Umbilical cord (tissue), 2 donors: ENCODE results near the gene TSHZ2. TPM values are rescaled to one million over a fixed set of nuclear protein-coding genes. Genes with fewer than 3 reads are reported as not detected.
A peak's percentile ranks its signal among the peaks of the same experiment; 100 is the strongest.
"Not testable (repeated sequence)": the region's sequence is repeated elsewhere in the genome, so short reads cannot be mapped to it uniquely, and the experiment has no call there.

Experiments
- DNase-seq: peaks from one replicate; pipeline ENCODE4 v3.0.0-alpha.2; 2015; ENCODE audit warnings: low spot score
- total RNA-seq: library from RNA; depleted of rRNA; stranded (reverse); fragments of >200 nt; gene quantifications from one replicate; pipeline ENCODE4 v1.2.3, GENCODE V29; 2014; ENCODE audit warnings: low replicate concordance; ENCODE audit not compliant: insufficient read depth

The TSHZ2 gene
- total RNA-seq, 1 donor from 2014 or later: 4.3 TPM

DNA sequence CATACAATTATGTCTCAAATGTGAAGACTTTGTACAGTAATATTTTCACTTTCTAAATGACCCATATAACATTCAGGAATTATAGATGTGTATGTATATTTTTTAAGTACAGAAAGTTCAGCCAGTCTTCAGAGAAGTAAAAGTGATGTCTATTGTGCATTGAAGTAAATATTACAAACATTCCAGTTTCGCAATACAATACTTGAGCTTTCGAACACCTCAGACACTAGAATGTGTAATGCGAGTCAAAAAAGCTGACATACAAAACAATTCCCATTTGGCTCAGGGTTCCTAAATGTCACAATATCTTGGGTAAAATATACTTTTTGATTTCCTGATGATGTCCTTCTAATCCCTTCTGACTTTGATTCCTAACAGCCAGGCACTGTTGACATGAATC is 520.1 kb downstream of the TSHZ2 start:
- DNase-seq: no peak

DNA sequence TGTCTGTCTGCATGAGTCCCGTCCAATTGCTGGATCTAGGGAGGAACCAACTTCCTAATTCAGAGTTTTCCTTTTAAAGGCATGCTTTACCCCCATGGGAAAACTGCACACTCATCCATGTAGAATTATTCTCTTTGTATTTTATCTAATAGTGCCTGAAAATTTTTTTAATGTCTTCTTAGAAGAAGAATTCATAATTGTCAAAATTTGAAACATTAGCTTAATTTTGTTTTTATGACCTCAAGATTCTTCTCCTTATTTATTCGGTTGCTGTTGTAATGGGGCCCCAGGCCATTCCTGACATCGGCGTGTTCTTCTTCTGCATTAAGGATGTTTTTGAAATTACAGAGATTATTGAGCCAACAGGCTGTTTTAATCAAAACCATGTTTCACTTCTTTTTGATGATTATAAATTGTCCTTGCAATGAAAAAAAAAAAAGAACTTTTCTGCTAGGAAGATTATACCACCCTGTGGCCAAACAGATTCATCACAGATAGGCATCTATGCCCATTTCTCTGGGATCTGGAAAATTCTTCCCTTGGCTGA is 521.2 kb downstream of the TSHZ2 start:
- DNase-seq: peak; percentile 63

DNA sequence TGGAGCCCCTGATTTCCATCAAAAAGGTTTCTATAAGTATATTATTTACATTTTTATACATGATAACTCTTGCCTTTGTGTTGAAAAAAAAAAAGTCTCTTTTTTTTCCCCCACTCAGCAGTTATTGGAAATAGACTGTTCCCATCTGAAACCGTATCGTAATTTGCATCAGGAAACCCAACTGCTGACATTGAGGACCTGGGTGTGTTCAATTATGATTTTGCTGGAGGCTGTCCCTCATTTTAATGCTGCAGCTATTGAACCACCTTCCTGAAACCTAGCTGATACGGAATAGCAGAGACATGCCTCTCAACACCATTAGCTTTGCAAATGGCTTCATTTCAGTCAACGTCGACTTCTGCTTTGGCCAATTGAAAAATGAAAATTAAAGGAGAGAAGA is 522.6 kb downstream of the TSHZ2 start:
- DNase-seq: no peak

DNA sequence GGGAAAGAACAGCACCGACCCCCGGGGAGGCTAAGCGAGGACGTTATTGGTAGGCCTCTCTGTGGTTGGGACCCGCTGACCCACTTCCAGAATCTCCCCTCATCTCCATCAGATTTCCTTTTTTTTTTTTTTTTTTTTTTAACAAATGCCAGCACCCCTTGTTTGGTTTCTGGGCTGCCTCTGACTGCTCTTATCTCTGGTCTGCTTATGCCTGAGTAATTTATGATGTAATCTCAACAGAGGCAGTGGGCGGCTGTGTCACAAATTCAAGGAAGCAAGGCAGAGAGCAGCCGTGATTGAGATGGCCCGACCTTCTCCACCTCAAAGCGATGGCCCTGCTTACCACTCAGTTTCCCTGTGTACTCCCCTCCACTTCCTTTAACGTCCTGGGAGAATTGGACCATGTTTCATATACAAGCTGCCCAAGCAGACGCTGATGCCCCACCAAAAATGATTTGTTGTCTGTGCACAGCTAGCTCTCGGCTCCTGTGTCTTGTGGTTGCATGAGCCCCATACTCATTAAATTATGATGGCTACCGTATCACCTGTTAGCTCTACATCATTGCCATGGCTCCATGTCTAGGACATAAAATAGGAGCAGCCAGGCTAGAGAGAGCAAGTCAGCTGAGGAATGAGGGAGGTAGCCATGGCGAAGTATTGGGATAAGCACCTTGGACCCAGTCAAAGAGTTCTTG is 523.4 kb downstream of the TSHZ2 start:
- peak; percentile 73 for DNase-seq

DNA sequence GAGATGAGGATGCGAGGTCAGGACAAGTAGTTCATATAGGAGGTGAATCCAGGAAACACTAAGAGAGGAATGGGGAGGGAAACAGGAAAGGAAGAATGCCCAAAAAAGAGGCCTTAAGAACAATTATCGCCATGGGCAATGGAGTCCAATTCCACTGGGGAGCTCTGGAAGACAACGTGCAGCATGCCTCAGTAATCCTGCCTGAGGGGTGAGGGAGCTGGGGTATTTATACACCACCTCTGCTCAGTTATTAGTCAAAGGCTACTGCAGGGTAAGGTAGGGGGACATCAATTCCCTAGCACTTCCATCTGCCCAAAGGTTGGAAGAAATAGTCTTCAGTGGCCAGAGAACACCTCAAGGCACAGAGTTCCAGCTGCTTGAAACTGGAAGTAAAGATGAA is 525.1 kb downstream of the TSHZ2 start:
- DNase-seq: no peak

DNA sequence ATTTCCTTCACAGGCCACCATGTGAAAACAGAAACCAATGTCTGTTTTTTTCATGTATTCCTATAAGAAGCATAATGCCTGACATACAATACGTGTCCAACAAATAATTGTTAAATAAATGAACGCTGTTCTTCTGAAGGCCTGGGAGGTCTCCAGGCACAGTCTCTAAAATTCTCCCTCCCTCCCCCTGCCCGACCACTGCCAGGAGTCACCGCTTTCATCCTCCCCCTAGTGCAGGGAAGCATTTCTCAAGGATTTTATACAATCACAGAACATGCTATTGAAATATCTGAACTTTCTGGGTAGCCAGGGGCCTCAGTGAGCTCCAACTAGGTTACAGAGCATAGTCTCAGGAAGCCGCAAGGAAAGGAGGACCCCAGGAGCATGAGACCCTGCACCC is 526.2 kb downstream of the TSHZ2 start:
- DNase-seq: no peak

DNA sequence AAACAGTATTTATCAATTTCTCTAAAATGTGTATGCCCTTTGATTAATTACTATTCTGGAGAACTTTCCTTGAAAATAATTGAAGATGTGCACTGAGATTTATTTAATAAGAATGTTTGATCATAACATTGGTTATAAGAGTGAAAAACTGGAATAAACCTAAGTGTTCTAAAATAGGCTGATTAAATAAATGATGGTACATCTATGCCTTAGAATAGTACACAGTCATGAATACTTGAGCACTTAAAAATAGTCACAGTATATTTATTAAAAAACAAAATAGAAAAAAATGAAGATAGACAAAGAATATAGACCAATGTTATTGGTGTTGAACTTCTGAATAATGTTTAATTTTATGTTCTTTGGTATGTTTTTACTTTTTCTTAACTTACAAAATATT is 528.5 kb downstream of the TSHZ2 start:
- DNase-seq: no peak

DNA sequence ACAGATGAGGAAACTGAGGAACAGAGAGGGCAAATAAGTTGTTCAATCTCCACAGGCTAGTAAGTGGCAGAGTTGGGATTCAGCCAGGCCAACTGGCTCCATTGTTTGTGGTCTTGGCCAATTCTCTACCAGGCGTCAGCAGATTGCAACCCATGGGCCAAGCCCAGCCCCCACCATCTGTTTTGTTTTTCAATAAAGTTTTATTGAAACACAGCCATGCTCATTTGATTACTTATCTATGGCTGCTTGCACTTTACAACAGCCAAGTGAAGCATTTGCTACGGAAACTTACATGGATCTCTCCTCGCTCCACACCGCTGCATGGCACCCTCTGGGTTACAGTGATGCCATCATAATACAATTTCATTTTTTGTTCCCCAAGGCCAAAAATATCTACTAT is 530.7 kb downstream of the TSHZ2 start:
- no peak for DNase-seq

DNA sequence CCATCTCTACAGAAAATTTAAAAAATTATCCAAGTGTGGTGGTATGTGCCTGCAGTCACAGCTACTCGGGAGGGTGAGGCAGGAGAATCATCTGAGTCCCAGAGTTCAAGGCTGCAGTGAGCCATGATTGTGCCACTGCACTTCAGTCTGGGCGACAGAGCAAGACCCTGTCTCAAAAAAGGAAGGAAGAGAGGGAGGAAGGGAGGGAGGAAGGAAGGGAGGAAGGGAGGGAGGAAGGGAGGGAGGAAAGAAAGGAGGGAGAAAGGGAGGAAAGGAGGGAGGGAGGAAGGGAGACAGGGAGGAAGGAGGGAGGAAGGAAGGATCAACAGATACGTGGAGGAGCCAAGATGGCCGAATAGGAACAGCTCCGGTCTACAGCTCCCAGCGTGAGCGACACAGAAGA is 531.4 kb downstream of the TSHZ2 start:
- no peak for DNase-seq

DNA sequence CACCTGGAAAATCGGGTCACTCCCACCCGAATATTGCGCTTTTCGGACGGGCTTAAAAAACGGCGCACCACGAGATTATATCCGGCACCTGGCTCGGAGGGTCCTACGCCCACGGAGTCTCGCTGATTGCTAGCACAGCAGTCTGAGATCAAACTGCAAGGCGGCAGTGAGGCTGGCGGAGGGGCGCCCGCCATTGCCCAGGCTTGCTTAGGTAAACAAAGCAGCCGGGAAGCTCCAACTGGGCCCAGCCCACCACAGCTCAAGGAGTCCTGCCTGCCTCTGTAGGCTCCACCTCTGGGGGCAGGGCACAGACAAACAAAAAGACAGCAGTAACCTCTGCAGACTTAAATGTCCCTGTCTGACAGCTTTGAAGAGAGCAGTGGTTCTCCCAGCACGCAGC is 531.9 kb downstream of the TSHZ2 start:
- DNase-seq: not testable (repeated sequence)

DNA sequence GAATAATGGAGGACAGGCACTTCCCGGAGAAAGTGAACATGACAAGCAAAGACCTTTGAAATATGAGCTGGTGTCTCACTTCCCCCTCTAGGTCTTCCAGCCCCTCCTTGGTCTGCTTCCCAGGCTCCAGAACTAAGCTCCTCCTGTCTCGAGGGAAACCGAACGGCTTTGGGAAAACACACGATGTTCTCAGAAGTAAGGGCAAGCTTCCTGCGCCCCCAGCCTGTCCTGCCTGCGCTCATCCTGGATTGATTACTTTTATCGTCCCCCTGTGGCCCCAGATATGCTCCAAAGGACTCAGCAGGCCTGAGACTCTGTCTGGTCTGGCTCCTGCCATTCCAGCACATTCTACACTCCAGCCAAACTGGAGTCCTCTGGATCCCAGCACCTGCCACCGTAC is 538.1 kb downstream of the TSHZ2 start:
- no peak for DNase-seq

DNA sequence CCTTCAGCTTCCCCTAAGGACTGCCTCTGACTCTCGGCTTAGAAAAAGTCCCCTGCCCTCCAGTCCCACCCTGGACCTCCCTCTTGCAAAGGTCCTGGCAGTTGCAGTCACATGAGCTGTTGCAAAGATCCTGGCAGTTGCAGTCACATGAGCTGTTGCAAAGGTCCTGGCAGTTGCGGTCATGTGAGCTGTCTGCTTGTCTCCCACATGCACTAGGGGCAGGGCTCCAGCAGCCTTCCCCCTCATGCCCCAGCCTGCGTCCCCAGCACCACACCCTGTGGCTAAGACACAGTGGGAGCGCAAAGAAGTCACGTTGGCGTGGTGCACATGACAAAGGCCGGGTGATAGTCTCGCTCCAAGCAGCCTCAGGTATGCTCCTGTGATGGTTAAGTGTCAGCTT is 538.5 kb downstream of the TSHZ2 start:
- no peak for DNase-seq

DNA sequence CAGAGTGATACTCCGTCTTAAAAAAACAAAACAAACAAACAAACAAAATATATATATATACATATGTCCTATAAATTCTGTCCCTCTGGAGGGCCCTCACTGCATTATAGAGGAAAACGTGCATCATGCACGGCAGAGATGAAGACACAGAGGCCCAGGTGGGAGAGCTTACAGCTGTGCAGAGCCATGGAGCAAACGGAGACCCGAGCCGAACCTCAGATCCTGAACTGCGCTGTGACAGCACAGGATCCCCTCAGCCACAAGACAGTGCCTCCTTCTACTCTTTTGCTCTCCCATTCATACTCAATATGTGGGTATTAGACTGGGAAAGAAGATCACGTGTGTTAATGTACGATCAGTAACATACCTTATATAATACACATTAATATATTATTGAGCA is 539.9 kb downstream of the TSHZ2 start:
- no peak for DNase-seq

DNA sequence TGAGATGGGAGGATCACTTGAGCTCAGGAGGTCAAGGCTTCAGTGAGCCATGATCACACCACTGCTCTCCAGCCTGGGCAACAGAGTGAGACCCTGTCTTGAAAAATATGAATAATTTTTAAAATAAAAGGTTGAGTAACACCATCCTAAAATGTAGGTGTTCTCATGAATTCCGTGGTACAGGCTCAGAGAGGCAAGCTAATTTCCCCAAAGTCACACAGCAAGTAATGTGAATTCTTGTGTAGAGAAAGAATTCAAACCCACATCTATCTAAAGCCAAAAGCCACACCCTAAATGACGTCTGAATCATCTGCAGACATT is 541.0 kb downstream of the TSHZ2 start:
- no peak for DNase-seq

DNA sequence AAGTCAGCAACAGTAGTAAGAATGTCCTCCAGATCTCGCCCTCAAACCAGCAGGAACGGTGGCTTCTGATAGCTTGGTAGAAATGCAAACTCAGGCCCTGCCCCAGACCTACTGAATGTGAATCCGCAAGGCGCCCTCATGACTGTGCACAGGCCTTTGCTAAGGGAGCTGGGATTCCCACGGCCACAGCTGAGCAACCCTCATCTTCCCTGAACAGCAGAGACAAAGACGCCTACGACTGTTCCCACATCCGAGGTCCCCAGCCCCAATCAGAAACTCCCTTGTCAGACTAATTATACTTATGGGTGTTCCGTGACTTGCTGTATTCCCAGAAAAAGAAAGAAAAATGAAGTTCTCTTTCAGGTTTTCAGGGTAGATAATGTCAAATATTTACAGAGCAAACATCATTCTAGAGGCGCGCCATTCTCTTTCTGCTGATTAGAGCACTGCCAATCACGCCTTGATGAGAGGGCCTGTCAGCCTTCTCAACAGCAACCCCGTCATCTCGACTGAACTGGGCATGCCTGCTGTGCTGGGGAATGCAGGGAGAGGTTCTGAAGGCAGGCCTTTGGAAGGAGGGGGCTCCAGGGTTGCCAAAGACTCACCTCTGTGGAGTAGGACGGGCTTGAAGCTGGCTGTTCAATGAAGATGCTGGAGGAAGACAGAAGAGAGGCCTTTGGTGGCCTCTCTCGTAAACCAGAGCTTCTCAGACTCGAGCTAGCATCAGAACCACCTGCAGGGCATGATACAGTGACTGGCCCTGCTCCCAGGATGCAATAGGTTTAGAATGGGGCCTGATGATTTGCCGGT is 541.5 kb downstream of the TSHZ2 start:
- no peak for DNase-seq

DNA sequence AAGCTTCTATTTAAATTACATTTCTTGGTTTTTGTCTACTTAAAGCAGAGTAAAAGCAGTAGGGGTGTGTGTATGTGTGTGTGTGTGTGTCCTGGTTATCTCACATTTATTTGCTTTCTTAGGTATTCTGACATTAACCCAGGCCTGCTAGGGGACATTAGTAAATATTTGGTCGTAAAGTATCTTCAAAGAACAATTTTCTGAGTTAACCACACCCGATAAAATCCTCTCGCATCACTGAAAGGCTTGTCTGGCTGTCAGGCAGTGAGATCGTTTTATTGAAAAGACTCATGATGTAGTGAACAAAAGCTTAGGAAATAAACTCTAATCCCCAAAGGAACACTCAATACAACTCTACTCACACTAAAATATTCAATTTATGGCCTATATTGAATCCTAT is 543.6 kb downstream of the TSHZ2 start:
- DNase-seq: peak; percentile 69

DNA sequence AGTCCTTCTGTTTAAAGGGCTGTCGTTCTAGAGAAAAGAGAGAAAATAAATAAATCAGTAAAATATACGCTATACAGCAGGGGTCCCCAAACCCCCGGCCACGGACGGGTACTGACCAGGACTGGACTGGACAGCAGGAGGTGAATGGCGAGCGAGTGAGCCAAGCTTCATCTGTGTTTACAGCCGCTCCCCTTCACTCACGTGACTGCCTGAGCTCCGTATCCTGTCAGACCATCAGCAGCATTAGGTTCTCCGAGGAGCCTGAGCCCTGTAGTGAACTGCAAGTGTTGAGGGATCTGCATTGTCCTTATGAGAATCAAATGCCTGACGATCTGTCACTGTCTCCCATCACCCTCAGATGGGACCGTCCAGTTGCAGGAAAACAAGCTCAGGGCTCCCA is 545.0 kb downstream of the TSHZ2 start:
- DNase-seq: no peak

DNA sequence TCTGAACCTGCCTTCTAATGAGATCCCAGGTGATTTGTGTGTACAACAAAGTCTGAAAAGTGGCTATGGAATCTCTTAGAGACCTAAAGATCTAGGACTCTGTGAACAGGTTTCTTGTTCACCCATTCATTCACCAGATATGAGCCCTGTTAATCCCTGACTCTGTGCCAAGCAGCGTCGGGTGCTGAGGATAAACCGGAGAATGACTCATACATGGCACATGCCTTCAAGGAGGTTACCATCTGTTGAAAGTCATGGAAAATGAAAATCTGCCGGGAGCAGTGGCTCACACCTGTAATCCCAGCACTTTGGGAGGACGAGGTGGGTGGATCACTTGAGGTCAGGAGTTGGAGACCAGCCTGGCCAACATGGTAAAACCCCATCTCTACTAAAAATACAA is 549.3 kb downstream of the TSHZ2 start:
- not testable (repeated sequence) for DNase-seq

DNA sequence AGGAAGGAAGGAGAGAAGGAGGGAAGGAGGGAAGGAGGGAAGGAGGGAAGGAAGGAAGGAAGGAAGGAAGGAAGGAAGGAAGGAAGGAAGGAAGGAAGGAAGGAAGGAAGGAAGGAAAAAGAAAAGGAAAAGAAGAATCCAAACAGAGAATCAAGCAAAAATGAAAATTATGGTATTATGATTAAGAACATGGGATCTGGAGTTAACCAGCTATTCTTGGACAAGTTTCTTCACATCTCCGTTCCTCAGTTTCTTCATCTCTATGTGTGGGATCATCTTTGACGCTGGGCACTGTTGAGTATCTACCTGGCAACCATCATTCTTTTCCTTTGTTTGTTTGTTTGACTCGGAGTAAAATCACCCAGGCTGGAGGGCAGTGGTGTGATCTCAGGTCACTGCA is 549.9 kb downstream of the TSHZ2 start:
- DNase-seq: no peak

DNA sequence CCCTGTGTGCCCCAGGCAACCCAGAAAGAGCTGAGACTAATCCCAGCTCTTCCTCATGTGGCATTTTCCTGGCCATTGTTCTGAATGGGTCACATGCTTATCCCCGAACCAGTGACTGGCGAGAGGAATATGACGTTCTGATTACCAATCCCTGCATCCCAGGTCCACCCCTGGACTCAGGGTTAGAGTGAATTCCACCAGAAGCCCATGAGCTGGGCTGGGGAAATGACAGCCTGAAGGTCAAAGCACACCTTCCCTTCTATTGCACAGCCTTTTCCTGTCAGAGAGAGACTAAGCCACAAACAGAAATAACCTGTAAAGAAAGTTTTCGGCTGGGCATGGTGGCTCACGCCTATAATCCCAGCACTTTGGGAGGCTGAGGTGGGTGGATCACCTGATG is 550.5 kb downstream of the TSHZ2 start:
- DNase-seq: no peak

DNA sequence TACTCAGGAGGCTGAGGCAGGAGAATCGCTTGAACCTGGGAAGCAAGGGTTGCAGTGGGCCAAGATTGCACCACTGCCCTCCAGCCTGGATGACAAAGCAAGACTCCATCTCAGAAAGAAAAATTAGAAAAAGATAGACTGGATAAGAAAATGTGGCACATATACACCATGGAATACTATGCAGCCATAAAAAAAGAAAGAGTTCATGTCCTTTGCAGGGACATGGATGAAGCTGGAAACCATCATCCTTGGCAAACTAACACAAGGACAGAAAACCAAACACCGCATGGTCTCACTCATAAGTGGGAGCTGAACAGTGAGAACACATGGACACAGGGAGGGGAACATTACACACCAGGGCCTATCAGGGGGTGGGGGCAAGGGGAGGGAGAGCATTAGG is 551.5 kb downstream of the TSHZ2 start:
- not testable (repeated sequence) for DNase-seq

DNA sequence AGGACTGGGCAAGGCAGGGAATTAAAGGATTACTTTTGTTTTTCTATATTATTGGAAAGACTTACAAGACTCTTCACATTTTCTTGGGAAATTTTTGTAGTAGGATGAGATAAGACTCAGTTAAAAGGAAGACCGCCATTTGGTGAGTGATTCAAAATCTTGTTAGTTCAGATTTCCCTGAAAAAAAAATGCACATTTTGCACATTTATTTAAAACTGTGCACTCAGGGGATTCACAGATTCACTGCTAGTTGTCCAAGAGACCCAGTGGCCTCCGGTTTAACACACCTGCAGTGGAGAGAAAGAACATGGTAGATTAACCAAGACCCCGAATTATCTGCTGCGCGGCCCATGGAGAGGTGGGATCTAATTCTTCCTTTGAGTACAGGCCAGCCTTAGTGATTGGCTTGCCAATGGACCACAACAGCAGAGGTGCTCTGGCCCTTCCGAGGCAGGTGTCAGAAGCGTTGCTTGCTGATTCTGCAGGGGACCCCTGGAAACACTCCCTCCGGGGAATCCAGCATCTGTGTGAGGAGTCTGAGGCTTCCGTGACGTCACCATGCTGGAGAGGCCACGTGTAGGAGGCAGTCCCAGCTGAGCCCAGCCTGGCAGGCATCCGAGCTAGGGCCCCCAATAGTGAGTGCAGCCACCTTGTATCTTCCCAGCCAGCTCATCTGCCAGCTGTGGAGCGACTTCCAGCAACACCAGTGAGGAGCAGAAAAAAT is 552.6 kb downstream of the TSHZ2 start:
- DNase-seq: no peak

DNA sequence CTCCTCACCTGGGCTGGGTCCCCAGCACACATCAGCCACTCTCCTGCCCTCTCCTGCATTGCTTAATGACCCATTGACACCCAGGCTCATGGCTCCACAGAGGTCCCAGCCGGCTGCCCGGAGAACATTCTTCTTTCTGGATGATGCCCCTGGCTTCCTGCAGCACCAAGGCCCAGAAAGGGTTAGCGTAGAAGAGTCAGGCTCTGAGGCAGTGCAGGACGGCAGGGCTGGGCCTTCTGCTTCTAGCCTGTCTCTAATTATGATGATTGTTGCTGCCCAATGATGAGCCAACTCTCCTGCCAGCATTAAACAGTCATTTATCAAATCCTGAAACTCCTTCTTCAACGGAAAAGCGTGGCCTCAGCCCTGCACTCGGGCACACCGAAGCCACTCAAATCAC is 555.0 kb downstream of the TSHZ2 start:
- no peak for DNase-seq
